HG02870 (cell line): ENCODE data around the gene GUCY1A2.
"Not testable (repeated sequence)": the region's sequence is repeated elsewhere in the genome, so short reads cannot be mapped to it uniquely, and the experiment has no call there.

Experiments used
- ATAC-seq: cut with Tn5 transposase; IDR thresholded peaks from one replicate; pipeline ENCODE4 v1.9.1; 2021; ENCODE audit warnings: mild to moderate bottlenecking, moderate library complexity; ENCODE audit not compliant: unreplicated experiment

Gene GUCY1A2

GRCh38 chr11:106957030-106957482 is 61.2 kb downstream of the GUCY1A2 start:
- no peak for ATAC-seq

DNA sequence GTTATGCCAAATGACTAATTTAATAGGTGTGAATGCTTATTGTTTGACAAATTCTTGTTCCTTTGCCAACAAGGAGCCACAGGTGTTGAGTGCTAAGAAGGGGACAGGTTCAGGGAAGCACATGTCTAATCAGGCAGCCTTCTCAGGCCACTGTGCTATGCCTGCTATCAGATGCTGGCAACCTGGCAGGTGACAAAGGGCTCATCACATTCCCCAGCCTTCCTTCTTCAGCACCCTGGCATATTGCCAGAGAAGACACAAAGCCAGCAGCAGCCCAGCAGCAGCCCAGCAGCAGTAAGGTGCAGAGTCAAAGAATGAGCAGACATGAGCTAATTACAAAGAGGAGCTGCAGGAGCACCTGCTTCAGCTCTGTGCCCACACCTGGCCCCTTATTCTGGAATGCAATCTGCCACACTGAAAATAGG is 68.2 kb downstream of the GUCY1A2 start:
- ATAC-seq: no peak

DNA sequence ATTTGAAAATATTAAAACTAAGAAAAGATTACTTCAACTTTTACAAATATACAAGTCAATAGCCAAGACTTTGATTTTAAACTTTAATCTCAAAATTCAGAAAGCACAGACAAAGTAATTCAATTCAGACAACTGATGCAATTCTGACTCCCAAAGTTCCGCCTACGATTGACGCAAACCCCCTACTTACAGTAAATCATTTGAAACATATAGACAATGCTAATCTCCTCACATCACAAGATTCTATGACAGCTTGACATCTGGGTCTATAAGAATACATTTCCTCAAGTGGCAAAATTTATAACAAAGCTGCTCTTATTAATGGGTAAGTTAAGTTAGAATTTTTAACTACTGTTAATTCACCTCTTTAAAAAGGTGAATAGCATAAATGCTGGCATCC is 75.2 kb downstream of the GUCY1A2 start:
- no peak for ATAC-seq

GRCh38 chr11:106939157-106939556 is 79.1 kb downstream of the GUCY1A2 start:
- no peak for ATAC-seq

DNA sequence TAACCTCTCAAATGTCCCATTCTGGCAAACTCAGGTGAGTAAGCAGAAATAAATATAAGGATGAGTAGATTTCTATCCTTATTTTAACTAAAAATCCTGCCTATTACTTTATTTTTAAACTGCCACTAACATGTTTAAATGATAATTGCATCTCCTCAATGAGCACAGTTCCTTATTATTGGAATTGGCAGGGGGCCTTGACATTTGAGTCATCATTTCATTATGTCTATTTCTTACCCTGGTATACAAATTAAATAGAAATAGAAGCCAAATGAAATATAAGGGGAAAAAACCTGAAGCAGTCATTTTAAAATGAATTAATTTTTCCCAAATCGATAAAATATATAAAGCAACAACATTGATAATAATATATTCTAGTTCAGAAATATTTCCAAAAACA is 81.2 kb downstream of the GUCY1A2 start:
- ATAC-seq: no peak

GRCh38 chr11:106925245-106925644 is 93.0 kb downstream of the GUCY1A2 start:
- no peak for ATAC-seq

- no peak for ATAC-seq
Observed at GRCh38 chr11:106920899-106921509, 97.3 kb downstream of the GUCY1A2 start.

- no peak for ATAC-seq
Observed at GRCh38 chr11:106917973-106918372, 100.3 kb downstream of the GUCY1A2 start.

DNA sequence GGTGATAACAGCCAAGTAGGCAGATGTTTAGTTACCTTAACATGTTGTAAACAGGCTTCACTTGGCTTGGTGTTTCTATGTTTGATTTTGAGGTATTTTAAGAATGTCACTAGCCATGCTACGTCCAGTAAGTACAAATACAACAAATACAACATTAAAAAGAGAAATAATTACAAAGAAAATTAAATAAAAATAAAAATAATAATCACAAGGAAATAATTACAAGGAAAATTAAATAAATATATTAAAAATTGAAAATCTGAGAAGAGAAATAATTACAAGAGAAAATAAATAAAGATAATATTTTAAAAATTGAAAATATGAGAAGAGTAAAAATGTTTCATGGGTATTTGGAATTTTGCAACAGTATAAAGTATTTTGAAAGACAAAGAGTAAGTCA is 103.9 kb downstream of the GUCY1A2 start:
- ATAC-seq: no peak

DNA sequence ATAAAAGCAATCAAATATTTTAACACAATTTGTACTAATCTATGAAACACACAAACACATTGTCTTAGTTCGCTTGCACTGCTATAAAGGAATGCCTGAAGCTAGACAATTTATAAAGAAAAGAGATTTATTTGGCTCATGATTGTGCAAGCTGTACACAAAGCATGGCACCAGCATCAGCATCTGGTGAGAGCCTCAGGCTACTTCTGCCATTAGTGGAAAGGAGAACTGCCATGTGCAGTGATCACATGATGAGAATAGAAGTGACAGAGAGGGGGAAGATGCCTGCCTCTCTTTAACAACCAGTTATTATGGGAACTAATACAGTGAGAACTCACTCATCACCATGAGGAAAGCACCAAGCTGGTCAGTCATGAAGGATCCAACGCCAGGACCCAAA is 105.1 kb downstream of the GUCY1A2 start:
- no peak for ATAC-seq

DNA sequence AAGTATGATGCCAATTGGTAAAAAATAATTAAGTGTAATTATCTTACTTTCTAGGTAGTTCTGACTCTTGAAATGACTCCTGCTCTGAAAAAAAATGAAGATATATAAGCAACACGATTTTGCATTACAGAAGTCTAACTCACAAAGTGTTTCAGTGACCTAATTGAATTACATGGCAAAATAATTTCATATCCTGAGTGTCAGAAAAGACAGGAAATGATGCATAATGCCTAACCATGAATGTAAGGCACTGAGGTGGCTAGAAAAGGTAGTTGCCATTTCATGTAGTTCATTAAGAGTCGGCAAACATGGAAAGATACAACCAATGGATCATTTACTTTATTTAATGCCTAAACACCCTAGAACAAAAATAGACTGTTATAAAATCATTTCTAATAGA is 113.5 kb downstream of the GUCY1A2 start:
- ATAC-seq: no peak

DNA sequence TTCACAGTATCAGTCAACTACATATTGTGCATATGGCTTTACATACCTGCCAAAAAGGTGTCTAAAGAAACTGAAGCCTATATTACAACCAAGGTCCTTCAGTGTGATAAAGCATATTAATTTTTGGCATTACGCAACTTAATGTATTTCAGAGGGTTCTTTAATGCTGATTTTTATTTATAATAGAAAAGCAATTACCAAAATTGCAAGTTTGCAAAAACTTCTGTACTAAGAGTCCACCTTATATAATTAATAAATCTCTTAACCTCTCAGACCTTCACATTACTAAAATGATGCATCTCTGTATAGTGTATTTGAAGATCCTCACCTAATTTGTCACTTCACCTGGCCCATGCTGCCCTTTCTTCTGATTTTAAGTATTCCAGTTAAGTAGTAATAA is 128.6 kb downstream of the GUCY1A2 start:
- ATAC-seq: no peak

- ATAC-seq: no peak
Observed at GRCh38 chr11:106888386-106888785, 129.9 kb downstream of the GUCY1A2 start.

DNA sequence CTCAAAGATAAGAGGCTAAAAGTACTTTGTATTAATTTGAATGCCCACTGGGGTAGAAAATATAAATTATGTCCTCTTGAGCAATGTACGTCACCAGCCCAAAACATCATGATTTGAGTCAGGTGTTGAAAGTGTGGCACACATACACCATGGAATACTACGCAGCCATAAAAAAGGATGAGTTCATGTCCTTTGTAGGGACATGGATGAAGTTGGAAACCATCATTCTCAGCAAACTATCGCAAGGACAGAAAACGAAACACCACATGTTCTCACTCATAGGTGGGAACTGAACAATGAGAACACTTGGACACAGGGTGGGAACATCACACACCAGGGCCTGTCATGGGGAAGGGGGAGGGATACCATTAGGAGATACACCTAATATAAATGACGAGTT is 134.6 kb downstream of the GUCY1A2 start:
- ATAC-seq: not testable (repeated sequence)

- ATAC-seq: no peak
Observed at GRCh38 chr11:106879832-106880546, 138.3 kb downstream of the GUCY1A2 start.

GRCh38 chr11:106879029-106879428 is 139.2 kb downstream of the GUCY1A2 start:
- no peak for ATAC-seq

DNA sequence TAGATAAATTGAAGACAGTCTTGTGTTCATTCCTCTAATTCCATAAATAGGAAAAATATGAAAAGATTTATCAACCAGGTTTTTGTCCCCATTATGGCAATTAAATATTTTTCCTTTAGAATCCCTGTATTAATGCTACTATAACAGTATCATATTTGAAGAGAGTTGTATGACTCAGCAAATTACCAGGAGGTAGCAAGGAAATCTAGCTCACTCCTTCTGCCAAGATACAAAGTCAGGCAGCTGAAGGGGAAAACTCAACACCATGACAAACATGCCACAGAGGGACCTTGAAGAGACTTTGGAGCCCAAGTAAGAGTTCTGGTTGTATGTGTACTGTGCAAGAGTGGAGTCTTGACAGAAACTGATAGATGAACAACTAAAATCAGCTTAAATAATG is 143.3 kb downstream of the GUCY1A2 start:
- ATAC-seq: no peak

DNA sequence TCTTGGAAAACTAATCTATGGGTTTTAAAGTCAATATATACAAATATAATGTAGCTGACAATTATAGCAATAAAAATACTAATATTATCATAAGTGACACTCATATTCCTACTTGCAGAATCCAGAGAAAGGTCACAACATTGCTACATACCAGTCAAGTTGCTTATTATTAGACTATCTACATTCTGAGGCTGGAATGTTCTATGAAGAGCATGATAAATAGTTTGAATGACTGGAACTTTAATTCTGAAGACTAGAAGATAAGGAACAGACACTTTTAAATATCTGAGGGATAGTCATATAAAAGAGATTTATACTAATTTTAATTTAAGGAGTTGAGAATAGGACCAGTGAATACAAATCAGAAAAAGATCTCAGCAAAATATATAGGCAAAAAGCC is 146.0 kb downstream of the GUCY1A2 start:
- ATAC-seq: no peak

DNA sequence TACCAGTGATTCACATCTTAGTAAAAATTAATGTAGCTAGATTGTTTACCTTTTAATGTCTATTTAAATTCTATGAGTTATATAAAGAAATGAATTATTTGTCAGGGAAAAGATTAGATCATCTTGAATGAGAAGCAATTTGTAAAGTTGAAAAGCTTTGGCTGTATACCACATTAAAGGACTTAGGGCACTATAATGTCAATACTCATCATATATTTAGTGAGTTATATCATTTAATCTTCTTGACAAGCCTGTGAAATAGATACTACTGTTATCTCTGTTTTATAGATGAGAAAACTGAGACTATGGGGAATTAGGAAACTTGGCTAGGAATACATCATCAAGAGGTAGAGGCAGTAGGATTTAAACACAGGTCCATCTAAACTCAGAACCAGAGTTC is 160.1 kb downstream of the GUCY1A2 start:
- no peak for ATAC-seq

GRCh38 chr11:106856566-106856965 is 161.7 kb downstream of the GUCY1A2 start:
- no peak for ATAC-seq

- ATAC-seq: no peak
Observed at GRCh38 chr11:106854429-106854828, 163.8 kb downstream of the GUCY1A2 start.

DNA sequence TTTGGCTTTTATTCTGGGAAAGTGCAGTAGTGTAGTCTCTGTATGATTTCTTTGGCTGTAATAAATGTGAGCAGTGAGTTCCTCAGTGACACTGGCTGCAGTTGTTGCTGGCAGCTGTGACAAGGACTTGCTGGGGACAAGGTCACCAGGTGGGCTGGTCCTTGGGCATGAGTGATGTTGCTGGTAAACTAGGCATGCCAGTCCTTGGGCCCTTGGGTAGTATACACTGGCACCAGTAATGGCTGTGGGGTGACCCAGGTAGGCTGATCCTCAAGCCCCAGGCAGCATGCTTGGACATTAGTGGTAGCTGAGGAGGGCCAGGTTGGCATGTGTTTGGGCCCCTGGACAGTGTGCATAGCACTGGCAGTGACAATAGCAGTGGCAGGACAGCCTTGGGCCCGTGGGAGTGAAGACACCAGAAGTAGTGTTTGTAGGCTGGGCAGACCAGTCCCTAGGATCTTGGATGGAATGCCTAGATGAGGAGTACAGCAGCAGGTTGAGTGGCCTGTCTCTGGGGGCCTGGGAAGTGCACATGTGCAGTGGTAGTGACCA is 164.3 kb downstream of the GUCY1A2 start:
- ATAC-seq: no peak
